Measurements from ENCODE around the gene BCAS1.

BCAS1 gene

DNA sequence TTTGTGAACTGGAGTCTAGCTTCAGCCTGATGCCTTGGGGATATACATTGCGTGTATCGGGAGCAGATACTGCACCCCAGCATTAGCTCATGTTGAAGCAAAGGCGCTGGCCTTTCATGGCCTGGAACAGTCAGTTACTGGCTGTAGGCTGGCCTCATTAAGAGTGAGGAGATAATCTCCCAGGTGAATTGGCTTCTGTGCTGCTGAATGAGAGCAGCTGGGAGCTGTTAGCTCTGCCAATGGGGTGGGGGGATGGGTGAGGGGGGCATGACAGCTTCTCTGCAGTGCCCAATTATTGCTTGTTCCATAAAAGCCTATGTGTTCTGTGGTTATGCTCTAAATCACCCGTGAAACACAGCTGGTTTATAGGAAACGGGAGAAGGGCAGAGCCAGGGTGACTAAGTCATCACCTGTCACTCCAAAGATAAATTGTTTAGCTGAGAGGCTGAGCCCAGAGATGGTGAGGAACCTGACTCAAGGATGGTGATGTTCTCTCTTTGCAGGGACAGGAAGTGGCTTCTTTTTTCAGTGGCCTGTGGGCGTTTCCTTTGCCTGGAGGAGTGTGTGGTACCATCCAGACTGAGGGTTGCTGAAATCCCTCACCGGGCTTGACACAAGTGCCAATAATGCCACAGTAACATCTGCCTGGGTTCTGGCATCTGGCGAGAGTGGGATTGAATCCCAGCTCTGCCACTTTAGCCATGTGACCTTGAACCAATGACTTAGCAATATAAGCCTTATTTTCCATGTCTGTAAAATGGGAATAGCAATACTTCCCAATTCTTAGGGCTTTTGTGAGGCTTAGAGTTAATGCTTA lies 170.8 kb downstream of the BCAS1 start (continued):
- peak; percentile 69 for TF ChIP-seq ZBTB44 (tag by site-specific recombination; IDR thresholded peaks at IDR 0.05)
- TF ChIP-seq ZFHX2 (tag by site-specific recombination; conservative IDR thresholded peaks at IDR 0.05), result peak; percentile 52; the same call in 1 of the 2 replicates
- TF ChIP-seq ZXDB (tag by site-specific recombination; IDR thresholded peaks at IDR 0.05), result peak; percentile 95
- TF ChIP-seq ZNF133 (tag by site-specific recombination; IDR thresholded peaks at IDR 0.05), result no peak
- TF ChIP-seq TRIM28 (IDR thresholded peaks at IDR 0.05; ENCODE audit: borderline replicate concordance, low read length), result 0 out of 2 replicates have a peak, but pooled peaks have one; percentile 18
- TF ChIP-seq ZNF354C (tag by site-specific recombination; IDR thresholded peaks at IDR 0.05; ENCODE audit: borderline replicate concordance, low read depth), result 0 out of 2 replicates have a peak, but pooled peaks have one; percentile 21
- peak; percentile 69 for TF ChIP-seq PRDM10 (tag by site-specific recombination; IDR thresholded peaks at IDR 0.05)
- TF ChIP-seq ZNF248 (tag by site-specific recombination; IDR thresholded peaks at IDR 0.05), result no peak
- TF ChIP-seq, protein P1, sequence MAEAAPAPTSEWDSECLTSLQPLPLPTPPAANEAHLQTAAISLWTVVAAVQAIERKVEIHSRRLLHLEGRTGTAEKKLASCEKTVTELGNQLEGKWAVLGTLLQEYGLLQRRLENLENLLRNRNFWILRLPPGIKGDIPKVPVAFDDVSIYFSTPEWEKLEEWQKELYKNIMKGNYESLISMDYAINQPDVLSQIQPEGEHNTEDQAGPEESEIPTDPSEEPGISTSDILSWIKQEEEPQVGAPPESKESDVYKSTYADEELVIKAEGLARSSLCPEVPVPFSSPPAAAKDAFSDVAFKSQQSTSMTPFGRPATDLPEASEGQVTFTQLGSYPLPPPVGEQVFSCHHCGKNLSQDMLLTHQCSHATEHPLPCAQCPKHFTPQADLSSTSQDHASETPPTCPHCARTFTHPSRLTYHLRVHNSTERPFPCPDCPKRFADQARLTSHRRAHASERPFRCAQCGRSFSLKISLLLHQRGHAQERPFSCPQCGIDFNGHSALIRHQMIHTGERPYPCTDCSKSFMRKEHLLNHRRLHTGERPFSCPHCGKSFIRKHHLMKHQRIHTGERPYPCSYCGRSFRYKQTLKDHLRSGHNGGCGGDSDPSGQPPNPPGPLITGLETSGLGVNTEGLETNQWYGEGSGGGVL (tag by site-specific recombination; IDR thresholded peaks at IDR 0.05), result peak; percentile 91
- TF ChIP-seq BCL11A (tag by site-specific recombination; IDR thresholded peaks at IDR 0.05; ENCODE audit: low read depth), result peak; percentile 78; the same call in 1 of the 2 replicates
- TF ChIP-seq, protein P2, sequence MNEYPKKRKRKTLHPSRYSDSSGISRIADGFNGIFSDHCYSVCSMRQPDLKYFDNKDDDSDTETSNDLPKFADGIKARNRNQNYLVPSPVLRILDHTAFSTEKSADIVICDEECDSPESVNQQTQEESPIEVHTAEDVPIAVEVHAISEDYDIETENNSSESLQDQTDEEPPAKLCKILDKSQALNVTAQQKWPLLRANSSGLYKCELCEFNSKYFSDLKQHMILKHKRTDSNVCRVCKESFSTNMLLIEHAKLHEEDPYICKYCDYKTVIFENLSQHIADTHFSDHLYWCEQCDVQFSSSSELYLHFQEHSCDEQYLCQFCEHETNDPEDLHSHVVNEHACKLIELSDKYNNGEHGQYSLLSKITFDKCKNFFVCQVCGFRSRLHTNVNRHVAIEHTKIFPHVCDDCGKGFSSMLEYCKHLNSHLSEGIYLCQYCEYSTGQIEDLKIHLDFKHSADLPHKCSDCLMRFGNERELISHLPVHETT (tag by site-specific recombination; IDR thresholded peaks at IDR 0.05), result peak; percentile 98
- TF ChIP-seq ZNF571 (tag by site-specific recombination; IDR thresholded peaks at IDR 0.05), result no peak
- TF ChIP-seq ZNF114 (tag by site-specific recombination; IDR thresholded peaks at IDR 0.05), result no peak
- TF ChIP-seq FEZF1 (tag by site-specific recombination; IDR thresholded peaks at IDR 0.05), result peak; percentile 97
- no peak for TF ChIP-seq HOXA7 (CRISPR knock-in tag; IDR thresholded peaks at IDR 0.05; ENCODE audit: borderline replicate concordance)
- TF ChIP-seq ZNF335 (tag by site-specific recombination; conservative IDR thresholded peaks at IDR 0.05), result peak; percentile 19; the same call in 1 of the 2 replicates
- no peak for TF ChIP-seq ZNF624 (tag by site-specific recombination; IDR thresholded peaks at IDR 0.05)
- TF ChIP-seq MYNN (tag by site-specific recombination; IDR thresholded peaks at IDR 0.05; ENCODE audit: borderline replicate concordance), result no peak; the same call in 1 of the 2 replicates
- TF ChIP-seq ZFP3 (tag by site-specific recombination; IDR thresholded peaks at IDR 0.05; ENCODE audit: low read depth), result no peak
- TF ChIP-seq ZNF514 (tag by site-specific recombination; IDR thresholded peaks at IDR 0.05), result no peak
- peak; percentile 70 for TF ChIP-seq SCRT2 (tag by site-specific recombination; IDR thresholded peaks at IDR 0.05)
- TF ChIP-seq ZNF473 (tag by site-specific recombination; IDR thresholded peaks at IDR 0.05), result no peak
- peak; percentile 94 for TF ChIP-seq WT1 (tag by site-specific recombination; IDR thresholded peaks at IDR 0.05)
- TF ChIP-seq KLF17 (tag by site-specific recombination; IDR thresholded peaks at IDR 0.05), result peak; percentile 92
- no peak for TF ChIP-seq ZNF626 (tag by site-specific recombination; IDR thresholded peaks at IDR 0.05)
- TF ChIP-seq, protein P3, sequence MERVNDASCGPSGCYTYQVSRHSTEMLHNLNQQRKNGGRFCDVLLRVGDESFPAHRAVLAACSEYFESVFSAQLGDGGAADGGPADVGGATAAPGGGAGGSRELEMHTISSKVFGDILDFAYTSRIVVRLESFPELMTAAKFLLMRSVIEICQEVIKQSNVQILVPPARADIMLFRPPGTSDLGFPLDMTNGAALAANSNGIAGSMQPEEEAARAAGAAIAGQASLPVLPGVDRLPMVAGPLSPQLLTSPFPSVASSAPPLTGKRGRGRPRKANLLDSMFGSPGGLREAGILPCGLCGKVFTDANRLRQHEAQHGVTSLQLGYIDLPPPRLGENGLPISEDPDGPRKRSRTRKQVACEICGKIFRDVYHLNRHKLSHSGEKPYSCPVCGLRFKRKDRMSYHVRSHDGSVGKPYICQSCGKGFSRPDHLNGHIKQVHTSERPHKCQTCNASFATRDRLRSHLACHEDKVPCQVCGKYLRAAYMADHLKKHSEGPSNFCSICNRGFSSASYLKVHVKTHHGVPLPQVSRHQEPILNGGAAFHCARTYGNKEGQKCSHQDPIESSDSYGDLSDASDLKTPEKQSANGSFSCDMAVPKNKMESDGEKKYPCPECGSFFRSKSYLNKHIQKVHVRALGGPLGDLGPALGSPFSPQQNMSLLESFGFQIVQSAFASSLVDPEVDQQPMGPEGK (tag by site-specific recombination; IDR thresholded peaks at IDR 0.05), result peak; percentile 96

Data from HEK293 (cell line).